Smooth muscle cell (in vitro differentiated cells): ENCODE data around the gene APOC3. TPM values are rescaled to one million over a fixed set of nuclear protein-coding genes. Genes with fewer than 3 reads are reported as not detected.

ENCODE experiments used
- DNase-seq: peaks from one replicate; lab custom pipeline; 2025; ENCODE audit not compliant: unreplicated experiment; lab: John Stamatoyannopoulos, UW
- H2AFZ ChIP-seq: fragments of 200-600 bp; sonication (generic); 2 replicates; pipeline ENCODE4 v1.6.0; 2016; ENCODE audit warnings: antibody characterized with exemption, low read depth, mild to moderate bottlenecking
- H3F3A ChIP-seq: fragments of 200-600 bp; sonication (generic); 2 replicates; pipeline ENCODE4 v1.6.0; 2017; ENCODE audit warnings: antibody characterized with exemption, low read depth
- H3K27ac ChIP-seq: fragments of 200-600 bp; sonication (generic); 2 replicates; pipeline ENCODE4 v1.5.1; 2016; ENCODE audit warnings: low read depth, mild to moderate bottlenecking
- H3K27me3 ChIP-seq: fragments of 200-600 bp; sonication (generic); 2 replicates; pipeline ENCODE4 v1.6.1; 2016; ENCODE audit warnings: low read depth, mild to moderate bottlenecking
- H3K36me3 ChIP-seq: fragments of 200-600 bp; sonication (generic); 2 replicates; pipeline ENCODE4 v1.5.1; 2016; ENCODE audit warnings: low read depth
- H3K4me1 ChIP-seq: fragments of 200-600 bp; sonication (generic); 2 replicates; pipeline ENCODE4 v1.5.1; 2016; ENCODE audit warnings: low read depth
- H3K4me2 ChIP-seq: fragments of 200-600 bp; sonication (generic); 2 replicates; pipeline ENCODE4 v1.6.0; 2016; ENCODE audit warnings: mild to moderate bottlenecking
- H3K4me3 ChIP-seq: fragments of 200-600 bp; sonication (generic); 2 replicates; pipeline ENCODE4 v1.5.1; 2016; ENCODE audit warnings: mild to moderate bottlenecking
- H3K79me2 ChIP-seq: fragments of 200-600 bp; sonication (generic); 2 replicates; pipeline ENCODE4 v1.6.0; 2016; ENCODE audit warnings: low read depth, mild to moderate bottlenecking
- H3K9ac ChIP-seq: fragments of 200-600 bp; sonication (generic); 2 replicates; pipeline ENCODE4 v1.6.0; 2016; ENCODE audit warnings: low read depth
- H3K9me3 ChIP-seq: fragments of 200-600 bp; sonication (generic); replicated peaks from 2 replicates; pipeline ENCODE4 v1.5.1; 2016; ENCODE audit warnings: low read depth
- H4K20me1 ChIP-seq: fragments of 200-600 bp; sonication (generic); 2 replicates; pipeline ENCODE4 v1.6.0; 2016; ENCODE audit warnings: low read depth
- WGBS: methylation state at CpG from one replicate; pipeline ENCODE4 v1.1.7; 2016; ENCODE audit warnings: low lambda C conversion rate; 5-methylcytosine and 5-hydroxymethylcytosine counted together
- polyA plus RNA-seq: library from polyadenylated mRNA; unstranded; fragments of >200 nt; fragmentation: Nextera tagmentation; extraction: Ambion mirVana; gene quantifications from 2 replicates; pipeline ENCODE4 v1.2.1, GENCODE V29; 2016
- total RNA-seq: library from RNA; depleted of rRNA; stranded (reverse); fragments of >200 nt; gene quantifications from 2 replicates; pipeline ENCODE4 v1.2.3, GENCODE V29; 2014
- TF ChIP-seq, protein P1 (sequence below): fragments of 200-600 bp; sonication (generic); IDR thresholded peaks from 2 replicates; pipeline ENCODE4 v1.5.1; 2017; ENCODE audit warnings: borderline replicate concordance, mild to moderate bottlenecking, antibody characterized with exemption; ENCODE audit not compliant: insufficient read depth, poor library complexity, severe bottlenecking

APOC3 gene
- total and polyA plus RNA-seq, 2 experiments from 2014 or later: 0.54 TPM; not detected in 1

- Histone ChIP-seq H3K4me2 (no peak overlapping the region), H3K27ac (no peak overlapping the region), H3K27me3 (no peaks in the 10 kb centered on the region)
These were observed 37.4 kb upstream of the APOC3 start for GRCh38 chr11:116792144-116792868.

DNA sequence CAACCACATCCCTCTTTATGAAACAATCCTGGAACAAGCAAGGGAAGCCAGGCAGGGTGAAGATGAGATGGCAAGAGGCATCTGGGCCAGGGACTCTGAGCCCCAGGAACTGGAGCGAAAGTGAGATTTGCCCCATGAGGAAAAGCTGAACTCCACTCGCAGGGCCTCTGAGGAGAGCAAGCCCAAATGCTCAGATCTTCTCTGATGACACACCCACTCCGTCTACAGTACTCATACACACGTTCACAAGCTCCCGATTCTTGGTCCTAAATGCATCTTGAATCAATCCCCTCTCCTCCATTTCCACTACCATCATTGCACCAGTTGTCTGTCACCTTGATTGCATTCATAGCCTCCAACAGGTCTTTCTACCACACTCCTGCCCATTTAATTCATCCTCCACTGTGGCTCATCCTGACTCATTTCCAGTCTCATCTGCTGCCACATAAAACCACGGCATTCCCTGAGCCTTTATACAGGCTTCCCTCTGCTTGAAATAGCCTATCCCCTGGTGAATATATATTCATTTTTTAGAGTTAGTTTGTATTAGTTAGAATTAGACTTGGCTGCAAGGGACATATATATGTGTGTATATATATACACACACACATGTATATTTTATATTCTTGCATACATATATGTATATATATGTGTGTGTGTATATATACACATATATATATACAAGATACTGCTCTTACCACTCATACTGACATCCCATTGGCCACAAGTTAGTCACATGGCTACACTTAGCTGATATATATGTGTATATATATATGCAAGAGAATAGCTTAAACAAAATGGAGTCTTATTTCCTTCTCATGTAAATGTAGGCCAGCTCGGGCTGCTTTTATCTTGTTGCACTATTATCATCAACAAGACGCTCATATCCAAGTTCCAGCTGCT, 36.6 kb upstream of the APOC3 start:
- Histone ChIP-seq H3F3A (no peaks in the 10 kb centered on the region), H3K4me3 (no peak overlapping the region), H3K27ac (no peak overlapping the region), H3K4me1 (peaks cover 5% of the 10 kb centered on the region), H3K79me2 (no peaks in the 10 kb centered on the region), H2AFZ (no peak overlapping the region), H3K27me3 (no peaks in the 10 kb centered on the region), H3K36me3 (no peaks in the 10 kb centered on the region), H3K4me2 (no peak overlapping the region), H3K9me3 (no peaks in the 10 kb centered on the region), H4K20me1 (no peaks in the 10 kb centered on the region), H3K9ac (no peak overlapping the region)
- TF ChIP-seq, protein P1, sequence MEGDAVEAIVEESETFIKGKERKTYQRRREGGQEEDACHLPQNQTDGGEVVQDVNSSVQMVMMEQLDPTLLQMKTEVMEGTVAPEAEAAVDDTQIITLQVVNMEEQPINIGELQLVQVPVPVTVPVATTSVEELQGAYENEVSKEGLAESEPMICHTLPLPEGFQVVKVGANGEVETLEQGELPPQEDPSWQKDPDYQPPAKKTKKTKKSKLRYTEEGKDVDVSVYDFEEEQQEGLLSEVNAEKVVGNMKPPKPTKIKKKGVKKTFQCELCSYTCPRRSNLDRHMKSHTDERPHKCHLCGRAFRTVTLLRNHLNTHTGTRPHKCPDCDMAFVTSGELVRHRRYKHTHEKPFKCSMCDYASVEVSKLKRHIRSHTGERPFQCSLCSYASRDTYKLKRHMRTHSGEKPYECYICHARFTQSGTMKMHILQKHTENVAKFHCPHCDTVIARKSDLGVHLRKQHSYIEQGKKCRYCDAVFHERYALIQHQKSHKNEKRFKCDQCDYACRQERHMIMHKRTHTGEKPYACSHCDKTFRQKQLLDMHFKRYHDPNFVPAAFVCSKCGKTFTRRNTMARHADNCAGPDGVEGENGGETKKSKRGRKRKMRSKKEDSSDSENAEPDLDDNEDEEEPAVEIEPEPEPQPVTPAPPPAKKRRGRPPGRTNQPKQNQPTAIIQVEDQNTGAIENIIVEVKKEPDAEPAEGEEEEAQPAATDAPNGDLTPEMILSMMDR: no peak
- no peak for DNase-seq
- 82% methylated on average over 8 of the region's 8 CpGs for WGBS

More at GRCh38 chr11:116792144-116792868, 37.4 kb upstream of the APOC3 start:
- DNase-seq: no peak
- no peaks in the 10 kb centered on the region for H3K36me3 ChIP-seq
- no peaks in the 10 kb centered on the region for H4K20me1 ChIP-seq
- H3K79me2 ChIP-seq: peaks cover 1% of the 10 kb centered on the region
- 82% methylated on average over 8 of the region's 8 CpGs for WGBS
- H2AFZ ChIP-seq: no peak overlapping the region
- H3K4me3 ChIP-seq: no peak overlapping the region
- peaks cover 5% of the 10 kb centered on the region for H3K4me1 ChIP-seq
- TF ChIP-seq, protein P1: no peak
- H3K9me3 ChIP-seq: no peaks in the 10 kb centered on the region
- H3F3A ChIP-seq: no peaks in the 10 kb centered on the region
- no peak overlapping the region for H3K9ac ChIP-seq

GRCh38 chr11:116793772-116794097, 36.0 kb upstream of the APOC3 start:
- H3K4me1 ChIP-seq: no peaks in the 10 kb centered on the region
- TF ChIP-seq, protein P1: no peak
- no peaks in the 10 kb centered on the region for H3K9me3 ChIP-seq
- 93% methylated on average over 1 of the region's 1 CpG for whole genome bisulfite sequencing
- H3K36me3 ChIP-seq: no peaks in the 10 kb centered on the region
- H3K79me2 ChIP-seq: no peaks in the 10 kb centered on the region
- no peak overlapping the region for H2AFZ ChIP-seq
- H3K4me3 ChIP-seq: no peak overlapping the region
- H4K20me1 ChIP-seq: no peaks in the 10 kb centered on the region
- H3K9ac ChIP-seq: no peak overlapping the region
- H3F3A ChIP-seq: no peaks in the 10 kb centered on the region
- H3K27ac ChIP-seq: no peak overlapping the region
- no peak for DNase-seq
- no peak overlapping the region for H3K4me2 ChIP-seq
- H3K27me3 ChIP-seq: no peaks in the 10 kb centered on the region
